Left hindlimb (tissue), 1 donor: ENCODE measurements around the gene MAP2K4.
"Not testable (repeated sequence)": the region's sequence is repeated elsewhere in the genome, so short reads cannot be mapped to it uniquely, and the experiment has no call there.

Experiments
- DNase-seq: peaks from one replicate; pipeline ENCODE4 v3.0.0-alpha.2; 2018

MAP2K4 gene

DNA sequence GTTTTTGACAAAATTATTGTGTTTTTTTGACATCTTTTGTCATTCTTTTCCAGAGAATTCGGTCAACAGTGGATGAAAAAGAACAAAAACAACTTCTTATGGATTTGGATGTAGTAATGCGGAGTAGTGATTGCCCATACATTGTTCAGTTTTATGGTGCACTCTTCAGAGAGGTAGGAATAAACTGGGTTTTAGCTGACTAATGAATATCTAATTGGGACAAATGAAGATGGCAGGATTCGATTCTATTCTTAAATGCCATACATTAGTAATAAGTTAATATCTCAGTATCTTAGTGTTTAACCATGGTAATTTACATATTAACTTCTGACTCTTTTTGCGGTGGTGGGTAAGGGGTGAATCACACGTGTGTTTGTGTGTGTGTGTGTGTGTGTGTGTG, 74.8 kb downstream of the MAP2K4 start:
- no peak for DNase-seq

DNA sequence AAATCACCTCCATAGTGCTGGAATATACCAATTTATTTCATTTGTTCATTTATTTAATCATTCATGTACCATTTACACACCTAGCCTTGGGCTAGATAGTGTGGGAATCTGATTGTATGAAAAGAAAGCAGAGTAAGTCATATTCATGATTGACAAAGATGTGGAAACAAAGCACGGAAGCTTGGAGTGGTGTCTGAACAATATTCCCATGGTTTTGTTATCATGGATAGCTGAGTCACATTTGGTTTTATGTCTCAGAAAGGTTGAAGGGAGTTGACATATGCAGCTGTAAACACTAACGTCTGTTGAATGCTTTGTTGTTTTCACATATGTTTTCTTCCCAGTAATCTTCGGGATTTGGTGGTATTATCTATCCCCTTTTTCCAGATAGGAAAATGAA, 76.6 kb downstream of the MAP2K4 start:
- DNase-seq, result no peak

GRCh38 chr17:12098568-12098967, 77.9 kb downstream of the MAP2K4 start:
- no peak for DNase-seq

DNA sequence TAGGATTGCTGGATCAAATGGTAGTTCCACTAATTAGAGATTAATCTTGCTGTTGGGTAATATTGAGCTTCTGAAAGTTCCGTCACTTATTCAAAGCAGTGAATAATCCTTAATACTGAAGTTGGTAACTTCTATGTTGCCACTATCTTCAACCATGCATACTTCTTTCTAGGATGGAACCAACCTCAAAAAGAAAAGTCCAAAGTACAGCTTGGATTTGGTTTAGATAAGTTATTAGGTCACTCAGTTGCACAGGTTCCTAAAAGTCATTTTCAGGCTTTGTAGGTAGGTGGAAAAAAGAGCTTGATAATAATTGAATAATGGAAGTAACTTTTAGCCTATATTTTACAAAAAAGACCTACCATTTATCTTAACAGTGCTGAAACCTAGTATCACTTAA, 78.7 kb downstream of the MAP2K4 start:
- no peak for DNase-seq

DNA sequence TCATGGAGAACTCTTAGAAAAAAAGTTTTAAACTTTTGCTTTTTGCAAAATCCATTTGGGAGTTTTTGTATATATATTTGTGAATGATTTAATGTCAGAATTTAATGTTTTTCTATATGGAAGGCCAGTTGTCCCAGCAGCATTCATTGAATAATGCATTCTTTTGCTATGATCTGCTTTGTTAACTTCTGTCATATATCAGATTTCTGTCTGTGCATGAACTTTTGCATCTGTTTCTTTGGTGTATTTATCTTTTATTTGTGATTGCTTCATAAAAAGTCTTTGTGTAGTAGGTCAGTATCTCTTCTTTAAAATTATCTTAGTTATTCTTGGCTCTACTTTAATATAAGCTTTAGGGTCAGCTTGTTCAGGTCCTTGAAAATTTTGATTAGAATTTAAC, 84.2 kb downstream of the MAP2K4 start:
- DNase-seq, result no peak

- DNase-seq, result no peak
Measured at GRCh38 chr17:12107905-12108304, 87.2 kb downstream of the MAP2K4 start.

DNA sequence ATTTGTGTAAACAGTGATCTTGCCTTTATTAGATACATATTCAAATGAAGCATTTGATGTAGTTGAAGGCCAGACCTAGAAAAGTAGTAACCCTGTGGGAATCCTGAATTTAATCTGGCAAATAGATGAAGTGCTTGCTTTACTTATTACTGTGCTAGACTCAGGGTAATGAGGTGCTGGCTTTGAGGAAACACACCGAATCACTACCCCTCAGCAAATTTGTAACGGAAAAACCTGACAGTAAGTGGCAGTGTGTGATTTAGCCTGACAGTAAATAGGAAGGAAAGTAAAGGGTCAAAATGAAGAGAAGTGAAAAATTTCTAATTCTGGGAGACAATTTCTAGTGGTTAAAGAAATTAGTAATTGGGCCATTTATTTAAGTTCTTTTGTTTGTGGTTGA, 90.2 kb downstream of the MAP2K4 start:
- no peak for DNase-seq

DNA sequence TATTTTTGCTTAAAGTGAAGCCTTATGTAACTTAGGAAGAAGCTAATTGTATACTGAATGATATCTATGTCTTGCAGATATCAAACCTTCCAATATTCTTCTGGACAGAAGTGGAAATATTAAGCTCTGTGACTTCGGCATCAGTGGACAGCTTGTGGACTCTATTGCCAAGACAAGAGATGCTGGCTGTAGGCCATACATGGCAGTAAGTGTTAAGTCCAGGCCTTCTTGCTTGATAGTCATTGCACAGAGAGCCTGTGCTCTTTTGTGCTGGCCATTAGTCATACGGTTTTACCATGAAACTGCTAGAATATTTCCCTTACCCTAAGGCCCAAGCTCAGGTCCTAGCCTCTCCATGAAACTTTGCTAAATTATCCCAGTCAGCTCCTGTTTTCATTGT, 92.5 kb downstream of the MAP2K4 start:
- no peak for DNase-seq

- DNase-seq, result no peak
Measured at GRCh38 chr17:12114686-12115418, 94.2 kb downstream of the MAP2K4 start.

DNA sequence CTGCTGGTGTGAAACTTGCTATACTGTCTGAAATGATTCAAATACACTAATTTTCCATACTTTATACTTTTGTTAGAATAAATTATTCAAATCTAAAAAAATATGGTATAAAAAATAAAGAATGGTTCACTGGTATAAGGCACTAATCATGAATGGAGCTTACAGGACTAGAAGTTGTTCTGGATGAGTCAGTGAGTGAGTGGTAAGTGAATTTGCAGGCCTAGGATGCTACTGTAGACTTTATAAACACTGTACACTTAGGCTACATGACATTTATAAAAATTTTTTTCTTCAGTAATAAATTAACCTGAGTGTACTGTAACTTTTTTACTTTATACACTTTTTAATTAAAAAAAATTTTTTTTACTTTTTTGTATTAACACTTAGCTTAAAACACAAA, 95.5 kb downstream of the MAP2K4 start:
- DNase-seq, result no peak

DNA sequence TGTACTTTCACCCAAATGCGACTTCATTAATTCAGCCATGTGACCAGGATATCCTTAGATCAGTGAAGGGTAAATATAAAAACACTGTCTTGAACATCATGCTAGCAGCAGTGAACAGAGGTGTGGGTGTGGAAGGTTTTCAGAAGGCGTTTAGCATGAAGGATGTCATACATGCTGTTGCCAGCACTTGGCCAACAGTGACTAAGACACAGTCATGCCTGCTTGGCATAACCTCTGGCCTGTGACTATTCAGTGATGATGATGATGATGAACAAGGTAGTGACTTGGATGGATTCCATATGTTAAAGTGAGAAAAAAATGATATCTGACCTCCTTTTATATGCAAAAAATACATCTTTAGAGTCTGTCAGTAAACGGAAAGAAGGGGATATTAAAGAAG, 97.9 kb downstream of the MAP2K4 start:
- DNase-seq, result no peak

DNA sequence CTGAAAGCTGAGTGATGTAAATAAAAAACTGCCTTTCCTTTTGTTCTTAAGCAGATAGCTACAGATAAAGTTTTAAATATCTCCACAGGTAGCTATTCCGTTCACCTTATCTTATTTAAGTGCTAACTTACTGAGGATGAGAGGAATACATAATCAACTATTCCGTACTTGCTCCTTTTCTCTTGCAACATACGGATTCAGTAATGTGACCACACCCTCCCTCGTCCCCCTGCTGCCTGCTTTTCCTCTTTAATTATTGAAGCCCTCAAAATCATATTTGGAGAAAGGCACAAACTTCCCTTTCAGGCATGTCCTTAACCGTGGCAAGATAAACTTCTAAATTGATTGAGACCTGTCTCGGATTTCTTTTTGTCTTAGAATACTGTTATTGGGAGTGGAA, 101.4 kb downstream of the MAP2K4 start:
- DNase-seq, result no peak

- no peak for DNase-seq
Measured at GRCh38 chr17:12127177-12127576, 106.5 kb downstream of the MAP2K4 start.

DNA sequence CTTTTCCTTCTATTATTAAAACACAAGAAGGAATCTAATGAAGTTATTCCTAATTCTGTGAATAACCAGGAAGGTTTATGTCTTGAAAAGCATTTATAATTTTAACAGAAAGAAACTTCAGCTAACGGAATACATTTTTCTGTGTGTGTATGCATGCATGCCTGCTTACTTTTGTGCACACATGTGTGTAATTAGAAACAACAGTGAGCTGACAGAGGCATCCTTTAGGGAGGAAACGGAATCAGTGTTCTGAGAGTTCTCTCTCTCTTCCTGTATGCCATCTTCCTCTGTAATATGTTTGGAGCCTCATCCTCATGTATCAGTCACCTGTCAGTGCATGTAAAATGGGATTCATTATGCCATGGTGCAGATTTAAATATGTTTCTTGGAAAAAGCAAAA, 107.0 kb downstream of the MAP2K4 start:
- DNase-seq, result no peak

DNA sequence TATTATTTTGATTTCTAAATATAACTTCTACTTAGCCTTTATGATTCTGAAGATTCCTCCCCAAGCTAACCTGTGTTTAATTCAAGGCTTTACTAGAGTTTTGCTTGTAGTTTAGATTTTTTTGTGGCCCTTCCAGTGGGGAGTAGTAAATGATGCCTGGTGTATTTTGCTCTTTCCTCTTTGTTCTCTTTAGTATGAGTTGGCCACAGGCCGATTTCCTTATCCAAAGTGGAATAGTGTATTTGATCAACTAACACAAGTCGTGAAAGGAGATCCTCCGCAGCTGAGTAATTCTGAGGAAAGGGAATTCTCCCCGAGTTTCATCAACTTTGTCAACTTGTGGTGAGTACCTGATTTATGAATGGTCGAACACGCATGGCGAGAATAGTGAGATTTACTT, 108.3 kb downstream of the MAP2K4 start:
- no peak for DNase-seq

GRCh38 chr17:12133183-12133582, 112.5 kb downstream of the MAP2K4 start:
- DNase-seq, result no peak

- no peak for DNase-seq
Measured at GRCh38 chr17:12134101-12134500, 113.4 kb downstream of the MAP2K4 start.

GRCh38 chr17:12134587-12134986, 113.9 kb downstream of the MAP2K4 start:
- no peak for DNase-seq

GRCh38 chr17:12136243-12136642, 115.6 kb downstream of the MAP2K4 start:
- DNase-seq, result no peak

DNA sequence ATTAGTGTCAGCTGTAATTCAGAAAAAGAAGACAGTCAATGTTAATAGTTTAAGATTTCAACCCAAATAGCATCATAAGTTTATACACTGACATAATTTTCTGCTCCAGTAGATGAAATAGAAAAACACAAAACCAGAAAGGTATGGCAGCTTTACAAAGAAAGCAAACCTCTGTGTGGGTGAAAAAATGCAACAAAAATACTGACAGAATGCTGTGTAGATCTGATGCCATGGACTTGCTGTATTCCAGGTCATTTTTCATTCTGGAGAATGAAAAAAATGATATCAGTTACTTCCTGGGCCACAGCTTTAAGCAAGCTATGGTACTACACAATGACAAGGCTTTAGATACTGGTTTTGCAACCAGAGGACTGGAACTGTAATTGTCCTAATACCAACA, 116.0 kb downstream of the MAP2K4 start:
- DNase-seq, result no peak

- no peak for DNase-seq
Measured at GRCh38 chr17:12137859-12138258, 117.2 kb downstream of the MAP2K4 start.

DNA sequence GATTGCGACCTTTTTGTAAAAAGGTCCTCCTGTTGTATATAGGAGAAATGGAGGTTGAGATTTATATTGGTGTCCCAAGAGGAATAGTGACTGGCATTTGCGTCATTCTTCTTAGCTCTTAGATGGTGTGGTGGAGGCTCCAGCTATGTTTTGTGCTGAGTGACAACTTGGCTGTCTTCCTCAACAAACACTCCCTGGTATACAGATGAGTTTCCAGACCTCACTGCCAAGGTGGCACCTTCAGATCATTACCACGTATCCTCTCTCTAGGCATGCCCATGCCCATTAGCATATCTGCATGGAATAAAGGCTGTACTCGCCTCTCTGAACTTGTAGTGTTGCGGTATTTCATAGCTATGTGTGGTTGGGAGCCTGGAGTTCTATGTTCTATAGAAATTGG, 120.0 kb downstream of the MAP2K4 start:
- no peak for DNase-seq

DNA sequence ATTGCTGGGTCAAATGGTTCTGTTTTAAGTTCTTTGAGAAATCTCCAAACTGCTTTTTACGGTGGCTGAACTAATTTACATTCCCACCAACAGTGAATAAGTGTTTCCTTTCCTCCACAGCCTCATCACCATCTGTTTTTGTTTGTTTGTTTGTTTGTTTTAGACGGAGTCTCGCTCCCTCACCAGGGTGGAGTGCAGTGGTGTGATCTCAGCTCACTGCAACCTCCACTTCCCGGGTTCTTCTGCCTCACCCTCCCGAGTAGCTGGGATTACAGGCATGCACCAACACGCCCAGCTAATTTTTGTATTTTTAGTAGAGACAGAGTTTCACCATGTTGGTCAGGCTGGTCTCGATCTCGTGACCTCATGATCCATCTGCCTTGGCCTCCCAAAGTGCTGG, 141.5 kb downstream of the MAP2K4 start:
- not testable (repeated sequence) for DNase-seq

DNA sequence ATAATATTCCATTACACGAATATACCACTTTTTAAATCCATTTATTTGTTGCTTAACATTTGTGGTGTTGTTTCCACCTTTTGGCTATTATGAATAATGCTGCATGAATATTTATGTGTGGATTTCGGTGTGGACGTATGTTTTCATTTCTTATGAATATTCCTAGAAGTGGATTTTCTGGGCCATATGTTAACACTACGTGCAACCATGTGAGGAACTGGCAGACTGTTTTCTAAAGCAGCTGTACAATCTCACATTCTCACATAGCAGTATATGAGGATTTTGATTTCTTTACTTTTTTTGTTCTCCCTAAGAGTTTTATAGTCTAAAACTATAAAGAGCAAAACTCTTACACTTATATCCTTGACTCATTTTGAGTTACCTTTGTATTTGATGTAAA, 143.4 kb downstream of the MAP2K4 start:
- no peak for DNase-seq

DNA sequence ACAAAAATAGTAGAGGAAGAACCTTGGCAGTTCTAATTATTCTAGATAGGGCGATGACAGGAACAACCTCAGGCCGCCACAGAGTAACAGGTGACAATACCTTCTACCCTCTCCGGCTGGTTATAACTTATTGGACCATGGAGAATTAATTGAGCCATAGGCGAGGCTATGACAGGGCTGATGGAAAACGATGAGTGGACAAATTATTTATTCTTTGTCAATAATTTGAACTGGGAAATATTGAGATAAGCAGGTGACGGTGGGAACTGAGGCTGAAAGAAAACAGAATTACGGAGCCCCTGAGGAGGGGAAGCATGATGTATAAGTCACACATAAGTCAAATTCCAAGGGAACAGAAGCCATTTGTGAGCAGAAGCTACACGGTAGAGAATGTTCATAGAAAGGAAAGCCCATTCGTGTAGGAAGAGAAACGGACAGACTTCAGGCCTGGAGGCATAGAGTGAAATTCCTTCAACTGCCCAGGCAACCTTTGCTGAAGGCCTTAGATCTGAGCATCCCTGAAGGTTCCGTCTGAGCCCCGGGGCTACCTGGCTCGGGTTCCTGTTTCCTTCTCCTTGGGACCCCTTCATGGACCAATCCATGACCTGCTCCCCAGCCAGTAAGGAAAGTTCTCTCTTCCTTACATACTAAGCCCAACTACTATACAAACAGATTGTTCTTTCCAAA, 158.1 kb downstream of the MAP2K4 start:
- no peak for DNase-seq
